IMR-90 (cell line): ENCODE measurements around the gene HIVEP3. TPM values are rescaled to one million over a fixed set of nuclear protein-coding genes. Genes with fewer than 3 reads are reported as not detected.

Source experiments
- ATAC-seq: fragments of 200-7000 bp; cut with Tn5 transposase; 2 replicates; pipeline ENCODE4 v1.9.1; 2020; ENCODE audit warnings: low read depth, mild to moderate bottlenecking, moderate library complexity
- BruUV-seq: library from RNA; stranded (reverse); fragments of 400-500 nt; replicated peaks from 2 replicates; lab custom pipeline; 2021; lab: Mats Ljungman, UMichigan
- CTCF ChIA-PET: fragments of 300-600 bp; formaldehyde crosslinking; extraction: SDS; loops from one replicate; lab custom pipeline; 2021; ENCODE audit warnings: antibody characterized with exemption; lab: Yijun Ruan, JAX
- POLR2A ChIA-PET: fragments of 300-600 bp; sonication (Branson Sonifier 250); formaldehyde crosslinking; loops from one replicate; lab custom pipeline; 2022; ENCODE audit warnings: antibody characterized with exemption; ENCODE audit not compliant: unreplicated experiment; lab: Charles Lee
- DNase-seq: peaks from one replicate; pipeline ENCODE4 v3.0.0; 2013
- H2AFZ ChIP-seq: replicated peaks from 2 replicates; pipeline ENCODE3; 2013; ENCODE audit warnings: low read length, mild to moderate bottlenecking; ENCODE audit not compliant: poor library complexity
- H2AK5ac ChIP-seq: 2 replicates; pipeline ENCODE4 v1.6.1; 2013; ENCODE audit warnings: low read depth, low read length, inconsistent platforms
- H2AK9ac ChIP-seq: replicated peaks from 2 replicates; pipeline ENCODE3; 2013; ENCODE audit warnings: mild to moderate bottlenecking, low read depth, low read length, moderate library complexity; ENCODE audit not compliant: poor library complexity
- H2BK120ac ChIP-seq: 2 replicates; pipeline ENCODE4 v1.6.1; 2013; ENCODE audit warnings: low read depth, low read length, inconsistent platforms
- H2BK15ac ChIP-seq: 3 replicates; pipeline ENCODE4 v1.6.1; 2013; ENCODE audit warnings: low read depth, low read length, inconsistent platforms
- H2BK20ac ChIP-seq: 2 replicates; pipeline ENCODE4 v1.6.1; 2013; ENCODE audit warnings: low read depth, mild to moderate bottlenecking, inconsistent platforms, low read length, moderate library complexity
- H2BK5ac ChIP-seq: 2 replicates; pipeline ENCODE4 v1.6.1; 2013; ENCODE audit warnings: mild to moderate bottlenecking, low read depth, low read length, inconsistent platforms; ENCODE audit not compliant: poor library complexity, severe bottlenecking
- H3K14ac ChIP-seq: replicated peaks from 2 replicates; pipeline ENCODE4 v1.6.1; 2013; ENCODE audit warnings: low read depth, low read length, inconsistent platforms
- H3K18ac ChIP-seq: 2 replicates; pipeline ENCODE4 v1.6.1; 2013; ENCODE audit warnings: low read depth, low read length, control low read depth
- H3K23ac ChIP-seq: 2 replicates; pipeline ENCODE4 v1.6.1; 2013; ENCODE audit warnings: low read depth, low read length, inconsistent platforms
- H3K27ac ChIP-seq: 2 replicates; pipeline ENCODE4 v1.5.1; 2013; ENCODE audit warnings: mild to moderate bottlenecking, control low read depth, low read length; ENCODE audit not compliant: insufficient read depth
- H3K27me3 ChIP-seq: 2 replicates; pipeline ENCODE4 v1.6.1; 2013; ENCODE audit warnings: low read length; ENCODE audit not compliant: control insufficient read depth, insufficient read depth
- H3K36me3 ChIP-seq: 2 replicates; pipeline ENCODE4 v1.6.1; 2013; ENCODE audit warnings: low read length, mixed read lengths; ENCODE audit not compliant: control insufficient read depth, insufficient read depth
- H3K4ac ChIP-seq: 2 replicates; pipeline ENCODE4 v1.6.1; 2013; ENCODE audit warnings: low read depth, low read length, inconsistent platforms
- H3K4me1 ChIP-seq: 2 replicates; pipeline ENCODE4 v1.6.1; 2013; ENCODE audit warnings: low read length, mixed read lengths; ENCODE audit not compliant: control insufficient read depth, insufficient read depth
- H3K4me2 ChIP-seq: 2 replicates; pipeline ENCODE4 v1.6.1; 2013; ENCODE audit warnings: low read depth, mild to moderate bottlenecking, control low read depth, low read length, moderate library complexity
- H3K4me3 ChIP-seq: 2 replicates; pipeline ENCODE4 v1.5.1; 2013; ENCODE audit warnings: low read depth, mild to moderate bottlenecking, control low read depth, low read length, moderate library complexity; ENCODE audit not compliant: insufficient read depth
- H3K56ac ChIP-seq: 2 replicates; pipeline ENCODE4 v1.6.1; 2013; ENCODE audit warnings: low read length, inconsistent platforms; ENCODE audit not compliant: insufficient read depth; ENCODE audit errors: extremely low read depth
- H3K79me1 ChIP-seq, 2 experiments: 2 replicates each; pipeline ENCODE4 v1.6.1; 2013; ENCODE audit warnings: low read length in 2 of 2, inconsistent platforms in 1 of 2, low read depth in 1 of 2
- H3K9ac ChIP-seq: 2 replicates; pipeline ENCODE4 v1.6.1; 2013; ENCODE audit warnings: low read depth, low read length, control low read depth
- H3K9me1 ChIP-seq: 2 replicates; pipeline ENCODE4 v1.6.1; 2013; ENCODE audit warnings: low read length, inconsistent platforms; ENCODE audit not compliant: insufficient read depth
- H3K9me3 ChIP-seq: 2 replicates; pipeline ENCODE4 v1.6.1; 2013; ENCODE audit warnings: low read length; ENCODE audit not compliant: control insufficient read depth, insufficient read depth
- H4K20me1 ChIP-seq: 2 replicates; pipeline ENCODE4 v1.6.1; 2013; ENCODE audit warnings: low read length, inconsistent platforms; ENCODE audit not compliant: insufficient read depth
- H4K5ac ChIP-seq: 2 replicates; pipeline ENCODE4 v1.6.1; 2013; ENCODE audit warnings: mild to moderate bottlenecking, low read depth, low read length, control low read depth
- H4K8ac ChIP-seq, 2 experiments: 2 replicates each; pipeline ENCODE4 v1.6.1; 2013; ENCODE audit warnings: low read depth in 2 of 2, low read length in 2 of 2, control low read depth in 1 of 2, inconsistent platforms in 1 of 2
- H4K91ac ChIP-seq: 2 replicates; pipeline ENCODE4 v1.6.1; 2013; ENCODE audit warnings: low read depth, low read length, inconsistent platforms; ENCODE audit not compliant: insufficient read depth
- BHLHE40 ChIP-seq: fragments of 150-350 bp; IDR thresholded peaks from 2 replicates; pipeline ENCODE4 v1.6.1; 2016; ENCODE audit warnings: mild to moderate bottlenecking, low read depth, low read length
- CEBPB ChIP-seq: IDR thresholded peaks from 2 replicates; pipeline ENCODE4 v1.6.1; 2012; ENCODE audit warnings: low read depth, low read length, improper control_type of control experiment
- CHD1 ChIP-seq: IDR thresholded peaks from 2 replicates; pipeline ENCODE4 v1.6.1; 2012; ENCODE audit warnings: low read depth, low read length, improper control_type of control experiment
- ELK1 ChIP-seq: fragments of 150-350 bp; IDR thresholded peaks from 2 replicates; pipeline ENCODE4 v1.6.1; 2016; ENCODE audit warnings: low read depth, mild to moderate bottlenecking, low read length, moderate library complexity, borderline replicate concordance
- FOS ChIP-seq: fragments of 150-350 bp; IDR thresholded peaks from 2 replicates; pipeline ENCODE4 v1.6.1; 2016; ENCODE audit warnings: low read depth, low read length
- MAFK ChIP-seq: IDR thresholded peaks from 2 replicates; pipeline ENCODE4 v1.6.1; 2012; ENCODE audit warnings: low read depth, low read length, improper control_type of control experiment
- MAZ ChIP-seq: IDR thresholded peaks from 2 replicates; pipeline ENCODE4 v1.6.1; 2012; ENCODE audit warnings: low read depth, mild to moderate bottlenecking, low read length, improper control_type of control experiment, moderate library complexity, borderline replicate concordance
- MXI1 ChIP-seq: IDR thresholded peaks from 2 replicates; pipeline ENCODE4 v1.6.1; 2012; ENCODE audit warnings: low read depth, mild to moderate bottlenecking, low read length, moderate library complexity, borderline replicate concordance
- NFE2L2 ChIP-seq: fragments of 150-350 bp; IDR thresholded peaks from 2 replicates; pipeline ENCODE4 v1.6.1; 2016; ENCODE audit warnings: low read depth, mild to moderate bottlenecking, low read length
- POLR2A ChIP-seq: IDR thresholded peaks from 2 replicates; pipeline ENCODE4 v1.6.1; 2012; ENCODE audit warnings: mild to moderate bottlenecking, low read depth, low read length
- RAD21 ChIP-seq: IDR thresholded peaks from 2 replicates; pipeline ENCODE4 v1.6.1; 2012; ENCODE audit warnings: low read length, improper control_type of control experiment
- RCOR1 ChIP-seq: IDR thresholded peaks from 2 replicates; pipeline ENCODE4 v1.6.1; 2012; ENCODE audit warnings: mild to moderate bottlenecking, low read length, improper control_type of control experiment; ENCODE audit not compliant: insufficient replicate concordance
- RFX5 ChIP-seq: IDR thresholded peaks from 2 replicates; pipeline ENCODE4 v1.8.0; 2012; ENCODE audit warnings: low read depth, mild to moderate bottlenecking, low read length, moderate library complexity
- SMC3 ChIP-seq: fragments of 150-350 bp; IDR thresholded peaks from 2 replicates; pipeline ENCODE4 v1.6.1; 2016; ENCODE audit warnings: low read depth, mild to moderate bottlenecking, antibody characterized with exemption, low read length, moderate library complexity
- WGBS, 2 experiments: methylation state at CpG; one replicate each; pipeline versions ENCODE4 v1.1.5 to v1.1.7; 2013; ENCODE audit warnings: missing lambda C conversion rate in 2 of 2; ENCODE audit not compliant: insufficient read length in 1 of 2; ENCODE audit errors: extremely low coverage in 2 of 2; 5-methylcytosine and 5-hydroxymethylcytosine counted together
- dilution Hi-C: fragments of 300-500 bp; cut with HindIII; formaldehyde crosslinking; loops from one replicate; pipeline ENCODE4 v1.14.3; 2018; ENCODE audit warnings: low sequenced_read_pairs; ENCODE audit not compliant: unreplicated experiment
- in situ Hi-C: fragments of 300-500 bp; cut with MboI; formaldehyde crosslinking; loops from 3 replicates; pipeline ENCODE4 v1.14.3; 2019; ENCODE audit warnings: low sequenced_read_pairs, inconsistent platforms, mixed read lengths
- intact Hi-C: fragments of 100-400 bp; cut with micrococcal nuclease; formaldehyde crosslinking; loops from 2 replicates; pipeline ENCODE4 v1.10.0; 2022
- polyA plus RNA-seq, 3 experiments: library from polyadenylated mRNA; depleted of rRNA; stranded (reverse); fragments of >200 nt; gene quantifications; 2 replicates each; pipeline ENCODE4 v1.2.3, GENCODE V29; 2012; ENCODE audit warnings: low replicate concordance in 1 of 3
- total RNA-seq: library from RNA; depleted of rRNA; stranded (reverse); fragments of >200 nt; gene quantifications from 2 replicates; pipeline ENCODE4 v1.2.3, GENCODE V29; 2012
- TF ChIP-seq, protein P1 (sequence below): fragments of 150-350 bp; IDR thresholded peaks from 2 replicates; pipeline ENCODE4 v1.6.1; 2017; ENCODE audit warnings: mild to moderate bottlenecking, antibody characterized with exemption, low read length, low read depth
- TF ChIP-seq, protein P2 (sequence below): conservative IDR thresholded peaks from 2 replicates; pipeline ENCODE4 v1.5.1; 2012; ENCODE audit warnings: mild to moderate bottlenecking, low read depth, low read length, improper control_type of control experiment

HIVEP3 gene
- total and polyA plus RNA-seq, 2 of the 4 experiments (the other 2 are of a cell fraction): 1.4 to 4.0 TPM

GRCh38 chr1:41883507-41883906 is 35.2 kb downstream of the HIVEP3 start:
- in situ Hi-C loops: no loop called here
- no peaks in the 10 kb centered on the region; the same call in 1 of the 2 replicates for H3K4me1 ChIP-seq
- no peak overlapping the region for H3K14ac ChIP-seq
- no peak overlapping the region for H2BK20ac ChIP-seq
- no peaks in the 10 kb centered on the region for H3K27me3 ChIP-seq
- no peak overlapping the region for H2AK5ac ChIP-seq
- H3K27ac ChIP-seq: no peak overlapping the region
- 20% methylated on average over 1 of the region's 3 CpGs; no CpG with 5 or more reads in 1 of the 2 experiments for WGBS, 2 experiments
- no peak overlapping the region for H3K4me3 ChIP-seq
- H2AK9ac ChIP-seq: no peak overlapping the region
- H4K91ac ChIP-seq: no peak overlapping the region
- H2BK15ac ChIP-seq: no peak overlapping the region
- no peaks in the 10 kb centered on the region for H3K9me3 ChIP-seq
- no peak overlapping the region for H3K18ac ChIP-seq
- H3K23ac ChIP-seq: no peak overlapping the region
- H3K9ac ChIP-seq: no peak overlapping the region
- ChIA-PET POLR2A (no interaction called here), CTCF (no interaction called here)
- BruUV-seq: no TSS peak
- H4K8ac ChIP-seq: no peak overlapping the region
- DNase-seq: no peak
- ATAC-seq: no peak
- no peak overlapping the region for H4K5ac ChIP-seq
- H2BK5ac ChIP-seq: no peak overlapping the region
- no peaks in the 10 kb centered on the region for H3K79me1 ChIP-seq
- intact Hi-C loops: no loop called here
- H3K4me2 ChIP-seq: no peak overlapping the region
- peaks cover 4% of the 10 kb centered on the region; the same call in 1 of the 2 replicates for H3K9me1 ChIP-seq
- dilution Hi-C loops: no loop called here
- H2AFZ ChIP-seq: no peak overlapping the region
- H3K36me3 ChIP-seq: no peaks in the 10 kb centered on the region
- no peak overlapping the region for H3K4ac ChIP-seq
- TF ChIP-seq MAZ (no peak), MAFK (no peak), RCOR1 (no peak), RFX5 (no peak), CHD1 (no peak), BHLHE40 (no peak), NFE2L2 (no peak), RAD21 (no peak), CEBPB (no peak), POLR2A (no peak), ELK1 (no peak), SMC3 (no peak), MXI1 (no peak), FOS (no peak)
- TF ChIP-seq, protein P1, sequence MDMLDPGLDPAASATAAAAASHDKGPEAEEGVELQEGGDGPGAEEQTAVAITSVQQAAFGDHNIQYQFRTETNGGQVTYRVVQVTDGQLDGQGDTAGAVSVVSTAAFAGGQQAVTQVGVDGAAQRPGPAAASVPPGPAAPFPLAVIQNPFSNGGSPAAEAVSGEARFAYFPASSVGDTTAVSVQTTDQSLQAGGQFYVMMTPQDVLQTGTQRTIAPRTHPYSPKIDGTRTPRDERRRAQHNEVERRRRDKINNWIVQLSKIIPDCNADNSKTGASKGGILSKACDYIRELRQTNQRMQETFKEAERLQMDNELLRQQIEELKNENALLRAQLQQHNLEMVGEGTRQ: no peak
- TF ChIP-seq, protein P2, sequence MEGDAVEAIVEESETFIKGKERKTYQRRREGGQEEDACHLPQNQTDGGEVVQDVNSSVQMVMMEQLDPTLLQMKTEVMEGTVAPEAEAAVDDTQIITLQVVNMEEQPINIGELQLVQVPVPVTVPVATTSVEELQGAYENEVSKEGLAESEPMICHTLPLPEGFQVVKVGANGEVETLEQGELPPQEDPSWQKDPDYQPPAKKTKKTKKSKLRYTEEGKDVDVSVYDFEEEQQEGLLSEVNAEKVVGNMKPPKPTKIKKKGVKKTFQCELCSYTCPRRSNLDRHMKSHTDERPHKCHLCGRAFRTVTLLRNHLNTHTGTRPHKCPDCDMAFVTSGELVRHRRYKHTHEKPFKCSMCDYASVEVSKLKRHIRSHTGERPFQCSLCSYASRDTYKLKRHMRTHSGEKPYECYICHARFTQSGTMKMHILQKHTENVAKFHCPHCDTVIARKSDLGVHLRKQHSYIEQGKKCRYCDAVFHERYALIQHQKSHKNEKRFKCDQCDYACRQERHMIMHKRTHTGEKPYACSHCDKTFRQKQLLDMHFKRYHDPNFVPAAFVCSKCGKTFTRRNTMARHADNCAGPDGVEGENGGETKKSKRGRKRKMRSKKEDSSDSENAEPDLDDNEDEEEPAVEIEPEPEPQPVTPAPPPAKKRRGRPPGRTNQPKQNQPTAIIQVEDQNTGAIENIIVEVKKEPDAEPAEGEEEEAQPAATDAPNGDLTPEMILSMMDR: no peak
- H3K56ac ChIP-seq: no peak overlapping the region
- H4K20me1 ChIP-seq: no peaks in the 10 kb centered on the region
- H2BK120ac ChIP-seq: no peak overlapping the region
